Measurements from ENCODE around the gene PRXL2A.
"Not testable (repeated sequence)": the region's sequence is repeated elsewhere in the genome, so short reads cannot be mapped to it uniquely, and the experiment has no call there.

PRXL2A gene

GRCh38 chr10:80477813-80478212 lies 69.5 kb downstream of the PRXL2A start:
- no peak for DNase-seq (ENCODE audit: low spot score)

- DNase-seq (ENCODE audit: low spot score): not testable (repeated sequence)
These were observed 72.0 kb downstream of the PRXL2A start for GRCh38 chr10:80480373-80480772.

- no peak for DNase-seq (ENCODE audit: low spot score)
These were observed 72.5 kb downstream of the PRXL2A start for GRCh38 chr10:80480852-80481251.

GRCh38 chr10:80484243-80484642 lies 75.9 kb downstream of the PRXL2A start:
- DNase-seq (ENCODE audit: low spot score): no peak

- no peak for DNase-seq (ENCODE audit: low spot score)
These were observed 76.3 kb downstream of the PRXL2A start for GRCh38 chr10:80484676-80485075.

- no peak for DNase-seq (ENCODE audit: low spot score)
These were observed 77.0 kb downstream of the PRXL2A start for GRCh38 chr10:80485076-80485945.

GRCh38 chr10:80485946-80486764 lies 77.8 kb downstream of the PRXL2A start:
- DNase-seq (ENCODE audit: low spot score): no peak

Data from germinal center (tissue), 1 donor.